HepG2 (cell line): Measurements from ENCODE around the gene MRPL28. TPM values are rescaled to one million over a fixed set of nuclear protein-coding genes. Genes with fewer than 3 reads are reported as not detected.

Experiments used
- ELF3 ChIP-seq: IDR thresholded peaks from 2 replicates; pipeline ENCODE4 v1.6.1; 2016; ENCODE audit warnings: missing genetic modification reagents, missing compliant biosample characterization
- FOXM1 ChIP-seq: sonication (generic); formaldehyde crosslinking; IDR thresholded peaks from 2 replicates; pipeline ENCODE4 v1.5.0; 2020; ENCODE audit warnings: missing genetic modification reagents
- GATA4 ChIP-seq: sonication (generic); IDR thresholded peaks from 2 replicates; pipeline ENCODE4 v1.6.1; 2016; ENCODE audit warnings: antibody characterized with exemption, low read depth, borderline replicate concordance
- GMEB1 ChIP-seq: sonication (generic); formaldehyde crosslinking; IDR thresholded peaks from 2 replicates; pipeline ENCODE4 v1.5.1; 2020; ENCODE audit warnings: missing genetic modification reagents, mild to moderate bottlenecking, borderline replicate concordance
- KDM3A ChIP-seq: IDR thresholded peaks from 2 replicates; pipeline ENCODE4 v1.6.1; 2018; ENCODE audit warnings: low read depth, missing compliant biosample characterization
- KLF11 ChIP-seq: IDR thresholded peaks from 2 replicates; pipeline ENCODE4 v1.6.1; 2016; ENCODE audit warnings: missing compliant biosample characterization
- MATR3 ChIP-seq: sonication (generic); formaldehyde crosslinking; IDR thresholded peaks from 2 replicates; pipeline ENCODE4 v1.4.0; 2020; ENCODE audit warnings: missing genetic modification reagents
- MEF2D ChIP-seq: sonication (generic); formaldehyde crosslinking; IDR thresholded peaks from 2 replicates; pipeline ENCODE4 v1.5.1; 2020; ENCODE audit warnings: mild to moderate bottlenecking, missing genetic modification reagents
- NR2F6 ChIP-seq, 2 experiments: IDR thresholded peaks; 2 replicates each; pipeline ENCODE4 v1.6.1; 2016; ENCODE audit warnings: antibody characterized with exemption in 1 of 2, mild to moderate bottlenecking in 1 of 2
- RBFOX2 ChIP-seq: fragments of 200-400 bp; formaldehyde crosslinking; IDR thresholded peaks from 2 replicates; pipeline ENCODE4 v1.6.1; 2017; ENCODE audit warnings: low read depth, mild to moderate bottlenecking, low read length
- SKIL ChIP-seq: sonication (generic); formaldehyde crosslinking; IDR thresholded peaks from 2 replicates; pipeline ENCODE4 v1.8.0; 2022; ENCODE audit warnings: missing genetic modification reagents, mild to moderate bottlenecking, moderate library complexity, borderline replicate concordance
- SPEN ChIP-seq: sonication (generic); formaldehyde crosslinking; IDR thresholded peaks from 2 replicates; pipeline ENCODE4 v1.5.1; 2020; ENCODE audit warnings: low read depth, mild to moderate bottlenecking, missing genetic modification reagents
- TIGD3 ChIP-seq: sonication (generic); formaldehyde crosslinking; IDR thresholded peaks from 2 replicates; pipeline ENCODE4 v1.5.1; 2020; ENCODE audit warnings: mild to moderate bottlenecking, missing genetic modification reagents, borderline replicate concordance
- ZNF101 ChIP-seq: sonication (generic); formaldehyde crosslinking; IDR thresholded peaks from 2 replicates; pipeline ENCODE4 v1.4.0; 2020; ENCODE audit warnings: mild to moderate bottlenecking, low read depth, missing genetic modification reagents, borderline replicate concordance
- ZNF136 ChIP-seq: sonication (generic); formaldehyde crosslinking; IDR thresholded peaks from 2 replicates; pipeline ENCODE4 v1.8.1; 2022; ENCODE audit warnings: low read depth, mild to moderate bottlenecking, moderate library complexity, missing genetic modification reagents
- ZNF235 ChIP-seq: sonication (generic); formaldehyde crosslinking; IDR thresholded peaks from 2 replicates; pipeline ENCODE4 v1.8.1; 2023; ENCODE audit warnings: mild to moderate bottlenecking, missing genetic modification reagents, borderline replicate concordance
- ZNF468 ChIP-seq: sonication (generic); formaldehyde crosslinking; IDR thresholded peaks from 2 replicates; pipeline ENCODE4 v1.8.0; 2022; ENCODE audit warnings: mild to moderate bottlenecking, moderate library complexity, missing genetic modification reagents
- ZNF7 ChIP-seq: IDR thresholded peaks from 2 replicates; pipeline ENCODE4 v1.6.1; 2016; ENCODE audit warnings: missing biosample characterization, missing genetic modification reagents
- ZNF710 ChIP-seq: sonication (generic); formaldehyde crosslinking; IDR thresholded peaks from 2 replicates; pipeline ENCODE4 v1.5.0; 2020; ENCODE audit warnings: mild to moderate bottlenecking, missing genetic modification reagents, borderline replicate concordance
- ZNF773 ChIP-seq: sonication (generic); formaldehyde crosslinking; IDR thresholded peaks from 2 replicates; pipeline ENCODE4 v1.4.0; 2020; ENCODE audit warnings: missing genetic modification reagents, borderline replicate concordance
- ZNF879 ChIP-seq: sonication (generic); formaldehyde crosslinking; IDR thresholded peaks from 2 replicates; pipeline ENCODE4 v1.8.1; 2023; ENCODE audit warnings: missing genetic modification reagents
- ZSCAN31 ChIP-seq: sonication (generic); formaldehyde crosslinking; IDR thresholded peaks from 2 replicates; pipeline ENCODE4 v1.5.0; 2020; ENCODE audit warnings: low read depth, mild to moderate bottlenecking, missing genetic modification reagents
- polyA plus RNA-seq, 8 experiments: library from polyadenylated mRNA; depleted of rRNA in 3 of 8; stranded (reverse) in 7 of 8; unstranded in 1 of 8; fragments of >200 nt; fragmentation: Illumina TruSeq in 4 of 8; extraction: Trizol in 4 of 8; gene quantifications; 2 replicates each; pipeline versions ENCODE4 v1.2.1 to v1.2.3, GENCODE V29; 2011 to 2016; ENCODE audit warnings: low read depth in 4 of 8, missing spikeins in 1 of 8, mixed read lengths in 1 of 8; ENCODE audit not compliant: insufficient read depth in 1 of 8
- total RNA-seq, 5 experiments: library from RNA; depleted of rRNA; stranded (reverse); fragments of >200 nt; fragmentation: Illumina TruSeq; extraction: Trizol; gene quantifications; 2 replicates each; pipeline ENCODE4 v1.2.3, GENCODE V29; 2016; ENCODE audit warnings: low read depth in 1 of 5
- TF ChIP-seq, protein P1 (sequence below): sonication (generic); formaldehyde crosslinking; IDR thresholded peaks from 2 replicates; pipeline ENCODE4 v1.8.0; 2022; ENCODE audit warnings: missing genetic modification reagents, mild to moderate bottlenecking, borderline replicate concordance

Gene MRPL28
- total and polyA plus RNA-seq, 2 of the 13 experiments (the other 11 are each of a cell fraction or from before 2014, with no cell fraction given) = 114 to 135 TPM

- TF ChIP-seq, protein P1, sequence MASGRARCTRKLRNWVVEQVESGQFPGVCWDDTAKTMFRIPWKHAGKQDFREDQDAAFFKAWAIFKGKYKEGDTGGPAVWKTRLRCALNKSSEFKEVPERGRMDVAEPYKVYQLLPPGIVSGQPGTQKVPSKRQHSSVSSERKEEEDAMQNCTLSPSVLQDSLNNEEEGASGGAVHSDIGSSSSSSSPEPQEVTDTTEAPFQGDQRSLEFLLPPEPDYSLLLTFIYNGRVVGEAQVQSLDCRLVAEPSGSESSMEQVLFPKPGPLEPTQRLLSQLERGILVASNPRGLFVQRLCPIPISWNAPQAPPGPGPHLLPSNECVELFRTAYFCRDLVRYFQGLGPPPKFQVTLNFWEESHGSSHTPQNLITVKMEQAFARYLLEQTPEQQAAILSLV = no peak
- no peak for TF ChIP-seq KLF11
- no peak for TF ChIP-seq RBFOX2
- no peak for TF ChIP-seq ZNF235
- TF ChIP-seq GATA4 = no peak
- no peak for TF ChIP-seq MATR3 (CRISPR knock-in tag)
- 0 out of 2 replicates have a peak, but pooled peaks have one; percentile 29 for TF ChIP-seq SPEN (CRISPR knock-in tag)
- 0 out of 2 replicates have a peak, but pooled peaks have one; percentile 43 for TF ChIP-seq ZSCAN31 (CRISPR knock-in tag)
- no peak for TF ChIP-seq TIGD3
- TF ChIP-seq ZNF710 = 0 out of 2 replicates have a peak, but pooled peaks have one; percentile 15
- TF ChIP-seq NR2F6 (IDR thresholded peaks at IDR 0.05) = no peak
- TF ChIP-seq NR2F6 (CRISPR knock-in tag; IDR thresholded peaks at IDR 0.05) = no peak
- TF ChIP-seq KDM3A = no peak
- TF ChIP-seq ZNF7 = no peak
- 0 out of 2 replicates have a peak, but pooled peaks have one; percentile 9 for TF ChIP-seq ZNF468 (CRISPR knock-in tag)
- no peak for TF ChIP-seq FOXM1
- TF ChIP-seq ZNF879 (CRISPR knock-in tag) = no peak
- TF ChIP-seq ELF3 = no peak
- TF ChIP-seq GMEB1 = no peak
- no peak for TF ChIP-seq SKIL
- TF ChIP-seq ZNF136 (CRISPR knock-in tag) = 0 out of 2 replicates have a peak, but pooled peaks have one; percentile 30
- no peak for TF ChIP-seq ZNF101 (CRISPR knock-in tag)
- TF ChIP-seq ZNF773 = no peak
- TF ChIP-seq MEF2D (CRISPR knock-in tag) = no peak
Measured at GRCh38 chr16:396199-396598, 25.9 kb upstream of the MRPL28 start (continued).
